Stimulated activated effector memory CD8-positive, alpha-beta T cell treated with anti-CD3 and anti-CD28 coated beads, Interleukin-12 subunit alpha, Interleukin-12 subunit beta, amount 100 ng/mL, for 72 hours (primary cell): ENCODE results near the gene OR52I1.

Experiments
- ATAC-seq: fragments of 150-1000 bp; cut with Tn5 transposase; 2 replicates; pipeline ENCODE4 v1.10.0; 2021
- DNase-seq, 2 donors: peaks; one replicate each; pipeline ENCODE4 v3.0.0; 2021 to 2022; ENCODE audit warnings: low spot score in 2 of 2
- H3K27ac Mint-ChIP-seq: one replicate; pipeline ENCODE4 v1.8.0; 2022; ENCODE audit warnings: mild to moderate bottlenecking, mixed read lengths
- H3K36me3 Mint-ChIP-seq: one replicate; pipeline ENCODE4 v1.8.0; 2022; ENCODE audit warnings: mild to moderate bottlenecking, mixed read lengths
- H3K4me1 Mint-ChIP-seq: one replicate; pipeline ENCODE4 v1.8.0; 2022; ENCODE audit warnings: mixed read lengths
- H3K4me3 Mint-ChIP-seq: one replicate; pipeline ENCODE4 v1.8.0; 2022; ENCODE audit warnings: mild to moderate bottlenecking, mixed read lengths
- H3K9me3 Mint-ChIP-seq: one replicate; pipeline ENCODE4 v1.8.0; 2022; ENCODE audit warnings: mixed read lengths

The OR52I1 gene, protein sequence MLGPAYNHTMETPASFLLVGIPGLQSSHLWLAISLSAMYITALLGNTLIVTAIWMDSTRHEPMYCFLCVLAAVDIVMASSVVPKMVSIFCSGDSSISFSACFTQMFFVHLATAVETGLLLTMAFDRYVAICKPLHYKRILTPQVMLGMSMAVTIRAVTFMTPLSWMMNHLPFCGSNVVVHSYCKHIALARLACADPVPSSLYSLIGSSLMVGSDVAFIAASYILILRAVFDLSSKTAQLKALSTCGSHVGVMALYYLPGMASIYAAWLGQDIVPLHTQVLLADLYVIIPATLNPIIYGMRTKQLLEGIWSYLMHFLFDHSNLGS

DNA sequence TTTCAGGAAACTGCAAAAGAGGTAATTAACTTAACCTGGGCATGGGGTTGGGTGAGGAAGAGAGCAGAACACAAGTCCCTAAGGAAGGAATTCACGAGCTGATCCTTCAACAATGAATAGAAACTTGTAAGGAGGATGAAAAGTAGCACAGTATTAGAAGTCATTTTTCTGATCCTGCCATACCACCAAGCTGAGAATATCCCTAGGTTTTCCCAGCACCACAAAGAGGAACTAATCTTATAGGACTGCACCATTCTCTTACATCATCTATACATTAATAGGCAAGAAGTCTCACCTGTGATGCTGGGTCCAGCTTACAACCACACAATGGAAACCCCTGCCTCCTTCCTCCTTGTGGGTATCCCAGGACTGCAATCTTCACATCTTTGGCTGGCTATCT is at the start of gene OR52I1:
TSS of gene OR52I1 (plus strand) at position 301 of the 400 bp plus-strand sequence. CDS start at position 301, 0 bp downstream.
- Mint-ChIP-seq H3K36me3 (peaks cover 5% of the 10 kb centered on the region), H3K4me1 (no peaks in the 10 kb centered on the region), H3K9me3 (no peaks in the 10 kb centered on the region), H3K4me3 (no peak within 1 kb of the TSS), H3K27ac (no peak within 1 kb of the TSS)
- ATAC-seq, result no peak
- DNase-seq, result no peak

DNA sequence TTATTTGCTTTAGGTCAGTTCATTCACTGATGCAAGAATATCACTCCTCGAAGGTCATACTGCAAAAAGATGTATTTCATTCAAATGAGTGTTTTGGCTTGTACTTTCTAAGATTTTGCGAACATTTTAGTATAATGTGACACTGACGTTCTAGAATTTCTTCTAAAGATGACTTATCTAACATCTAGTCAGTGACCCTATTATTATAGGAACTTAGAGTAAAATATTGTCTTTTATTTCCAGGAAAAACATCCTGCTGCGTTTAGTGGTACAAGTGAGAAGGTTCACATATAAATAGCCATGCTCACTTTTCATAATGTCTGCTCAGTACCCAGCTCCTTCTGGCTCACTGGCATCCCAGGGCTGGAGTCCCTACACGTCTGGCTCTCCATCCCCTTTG is 48.9 kb upstream of the OR52I1 start, which contains the start of gene OR52M1:
TSS of gene OR52M1 (plus strand) at position 301 of the 400 bp plus-strand sequence. CDS start at position 301, 0 bp downstream.
- Mint-ChIP-seq H3K36me3 (no peaks in the 10 kb centered on the region), H3K27ac (no peak within 1 kb of the TSS), H3K4me3 (no peak within 1 kb of the TSS), H3K4me1 (no peaks in the 10 kb centered on the region), H3K9me3 (no peaks in the 10 kb centered on the region)
- no peak for ATAC-seq
- no peak for DNase-seq

DNA sequence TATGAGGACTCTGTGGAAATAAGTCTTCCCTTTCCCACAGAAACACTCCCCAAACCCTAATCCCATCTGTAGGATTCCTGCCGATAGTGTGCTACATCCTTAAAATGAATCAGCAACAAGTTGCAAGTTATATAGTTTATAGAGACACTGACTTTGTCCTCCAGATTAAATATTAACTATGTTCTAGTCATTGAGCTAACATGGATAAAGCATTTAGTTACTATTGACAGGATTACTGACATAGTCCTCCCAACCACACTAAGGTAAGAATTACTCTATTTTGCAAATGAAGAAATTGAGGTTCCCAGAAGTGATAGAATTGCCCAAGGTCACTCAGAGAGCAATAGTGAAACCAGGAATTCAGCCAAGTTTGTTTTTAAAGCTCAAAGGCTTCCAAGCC is 47.0 kb upstream of the OR52I1 start:
- Mint-ChIP-seq H3K9me3 (no peaks in the 10 kb centered on the region), H3K36me3 (no peaks in the 10 kb centered on the region), H3K4me3 (no peak overlapping the region), H3K27ac (no peak overlapping the region), H3K4me1 (no peaks in the 10 kb centered on the region)
- DNase-seq, result no peak
- ATAC-seq, result no peak

DNA sequence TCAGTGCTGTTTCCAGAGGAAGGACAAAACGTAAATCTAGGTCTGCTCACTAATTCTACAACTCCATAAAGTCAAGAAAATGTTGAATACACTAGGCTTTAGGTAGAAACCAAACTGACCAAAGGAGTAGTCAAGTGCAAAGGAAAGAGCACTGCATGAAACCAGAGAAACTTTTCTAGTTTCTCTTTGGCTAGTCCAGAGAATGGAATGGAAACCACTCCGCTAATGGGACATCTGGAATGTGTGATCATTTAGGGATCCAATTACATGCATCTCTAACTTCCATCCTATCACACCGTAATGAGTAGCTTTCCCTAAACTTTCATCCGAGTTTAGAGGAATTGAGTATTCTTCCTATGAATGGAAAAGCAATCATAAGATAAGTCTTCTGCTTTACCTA is 46.4 kb upstream of the OR52I1 start:
- no peak for DNase-seq
- no peak for ATAC-seq
- no peak overlapping the region for H3K27ac Mint-ChIP-seq
- no peaks in the 10 kb centered on the region for H3K4me1 Mint-ChIP-seq
- no peaks in the 10 kb centered on the region for H3K36me3 Mint-ChIP-seq
- no peaks in the 10 kb centered on the region for H3K9me3 Mint-ChIP-seq
- H3K4me3 Mint-ChIP-seq, result no peak overlapping the region

DNA sequence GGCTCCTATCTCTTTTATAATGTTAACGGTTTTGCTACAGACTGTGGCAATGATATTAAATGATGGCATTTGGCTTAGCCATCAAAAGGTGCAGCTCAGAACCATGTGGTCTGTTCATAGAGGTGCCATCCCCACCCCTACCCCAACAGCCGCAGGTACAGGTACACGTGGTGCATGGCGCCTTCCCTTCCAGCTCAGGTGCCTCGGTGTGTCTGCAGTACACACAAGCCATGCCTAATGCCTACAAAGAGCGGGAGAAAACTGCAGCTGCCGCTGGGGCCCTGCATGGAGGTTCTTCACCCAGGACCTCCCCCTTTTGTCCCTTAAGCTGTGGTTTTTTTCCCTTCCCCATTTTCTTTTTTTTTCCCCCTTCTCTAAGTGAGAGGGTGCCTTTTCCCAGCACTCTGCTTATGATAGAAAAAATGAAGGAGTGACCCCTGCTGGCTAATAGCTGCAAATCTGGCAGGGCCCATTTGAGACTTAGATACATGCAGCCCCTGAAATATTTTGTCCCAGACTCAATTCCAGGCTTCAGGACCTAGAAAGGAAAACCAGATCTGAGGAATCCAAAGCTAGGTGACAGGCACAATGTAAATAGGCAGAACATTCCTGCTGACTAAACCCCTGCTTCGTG is 42.4 kb upstream of the OR52I1 start:
- no peaks in the 10 kb centered on the region for H3K9me3 Mint-ChIP-seq
- DNase-seq (no peak), ATAC-seq (no peak)
- no peak overlapping the region for H3K27ac Mint-ChIP-seq
- H3K36me3 Mint-ChIP-seq, result no peaks in the 10 kb centered on the region
- H3K4me3 Mint-ChIP-seq, result no peak overlapping the region
- H3K4me1 Mint-ChIP-seq, result no peaks in the 10 kb centered on the region

DNA sequence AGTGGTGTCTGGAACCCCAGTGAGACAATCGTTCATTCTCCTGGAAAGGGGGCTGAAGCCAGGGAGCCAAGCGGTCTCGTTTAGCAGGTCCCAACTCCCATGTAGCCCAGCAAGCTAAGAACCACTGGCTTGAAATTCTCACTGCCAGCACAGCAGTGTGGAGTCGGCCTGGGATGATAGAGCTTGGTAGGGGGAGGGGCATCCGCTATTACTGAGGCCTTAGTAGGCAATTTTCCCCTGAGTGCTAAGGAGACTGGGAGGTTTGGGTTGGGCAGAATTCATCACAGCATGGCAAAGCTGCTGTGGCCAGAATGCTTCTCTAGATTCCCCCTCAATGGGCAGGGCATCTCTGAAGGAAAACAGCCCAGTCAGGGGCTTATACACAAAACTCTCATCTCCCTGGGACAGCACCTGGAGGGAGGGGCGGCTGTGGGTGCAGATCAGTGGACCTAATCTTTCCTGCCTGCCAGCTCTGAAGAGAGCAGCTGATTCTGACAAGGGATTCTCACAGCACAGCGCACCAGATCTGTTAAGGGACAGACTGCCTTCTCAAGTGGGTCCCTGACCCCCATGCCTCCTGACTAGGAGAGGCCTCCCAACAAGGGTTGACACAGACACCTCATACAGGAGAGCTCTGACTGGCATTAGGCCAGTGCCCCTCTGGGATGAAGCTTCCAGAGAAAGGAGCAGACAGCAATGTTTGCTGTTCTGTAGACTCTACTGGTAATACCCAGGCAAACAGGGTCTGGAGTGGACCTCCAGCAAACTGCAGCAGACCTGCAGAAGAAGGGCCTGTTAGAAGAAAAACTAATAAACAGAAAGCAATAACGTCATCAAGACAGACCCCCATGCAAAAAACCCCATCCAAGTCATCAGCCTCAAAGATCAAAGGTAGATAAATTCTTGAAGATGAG is 34.1 kb upstream of the OR52I1 start:
- H3K9me3 Mint-ChIP-seq, result peaks cover 3% of the 10 kb centered on the region
- no peak for DNase-seq
- H3K36me3 Mint-ChIP-seq, result no peaks in the 10 kb centered on the region
- no peak for ATAC-seq
- no peaks in the 10 kb centered on the region for H3K4me1 Mint-ChIP-seq
- no peak overlapping the region for H3K27ac Mint-ChIP-seq
- H3K4me3 Mint-ChIP-seq, result no peak overlapping the region

DNA sequence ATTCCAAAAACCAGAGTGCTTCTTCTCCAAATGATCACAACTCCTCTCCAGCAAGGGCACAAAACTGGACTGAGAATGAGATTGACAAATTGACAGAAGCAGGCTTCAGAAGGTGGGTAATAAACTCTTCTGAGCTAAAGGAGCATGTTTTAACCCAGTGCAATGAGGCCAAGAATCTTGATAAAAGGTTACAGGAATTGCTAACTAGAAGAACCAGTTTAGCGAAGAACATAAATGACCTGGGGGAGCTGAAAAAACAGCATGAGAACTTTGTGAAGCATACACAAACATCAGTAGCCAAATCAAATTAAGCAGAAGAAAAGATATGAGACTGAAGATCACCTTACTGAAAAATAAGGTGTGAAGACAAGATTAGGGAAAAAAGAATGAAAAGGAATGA is 33.4 kb upstream of the OR52I1 start:
- Mint-ChIP-seq H3K36me3 (no peaks in the 10 kb centered on the region), H3K4me1 (no peaks in the 10 kb centered on the region), H3K9me3 (peaks cover 3% of the 10 kb centered on the region), H3K27ac (no peak overlapping the region), H3K4me3 (no peak overlapping the region)
- ATAC-seq (no peak), DNase-seq (no peak)

DNA sequence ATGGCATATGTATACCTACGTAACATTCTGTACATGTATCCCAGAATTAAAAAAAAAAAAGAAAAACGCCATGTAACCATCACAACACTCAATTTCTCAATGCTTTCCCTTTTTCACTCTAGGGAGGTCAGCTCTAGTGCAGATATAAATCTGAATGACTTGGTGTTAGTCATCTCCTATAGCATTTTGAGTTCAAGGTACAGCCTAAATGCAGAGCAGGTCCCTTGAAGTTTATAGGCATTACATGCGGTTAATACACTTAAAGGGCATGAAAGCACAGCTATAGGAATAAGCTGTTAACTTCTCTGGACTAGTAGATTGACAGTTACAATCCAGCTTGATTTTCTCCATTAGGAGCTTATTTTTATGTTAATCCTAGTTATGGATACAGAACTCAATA is 28.5 kb upstream of the OR52I1 start:
- Mint-ChIP-seq H3K9me3 (peaks cover 3% of the 10 kb centered on the region), H3K27ac (no peak overlapping the region), H3K4me1 (no peaks in the 10 kb centered on the region), H3K36me3 (no peaks in the 10 kb centered on the region), H3K4me3 (no peak overlapping the region)
- DNase-seq, result no peak
- ATAC-seq, result no peak

DNA sequence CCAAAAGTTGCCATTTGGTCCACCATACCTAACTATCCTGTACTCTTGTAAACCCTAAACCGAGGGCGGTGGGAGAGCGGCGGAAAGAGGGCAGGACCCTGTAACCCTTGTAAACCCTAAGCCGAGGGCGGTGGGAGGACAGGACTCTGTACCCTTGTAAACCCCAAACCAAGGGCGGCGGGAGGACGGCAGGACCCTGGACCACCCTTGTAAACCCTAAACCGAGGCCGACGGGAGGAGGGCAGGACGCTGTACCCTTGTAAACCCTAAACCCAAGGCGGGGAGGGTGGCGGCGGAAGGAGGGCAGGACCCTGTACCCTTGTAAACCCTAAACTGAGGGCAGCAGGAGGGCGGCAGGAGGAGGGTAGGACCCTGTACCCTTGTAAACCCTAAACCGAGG is 24.8 kb upstream of the OR52I1 start:
- Mint-ChIP-seq H3K4me3 (no peak overlapping the region), H3K9me3 (no peaks in the 10 kb centered on the region), H3K36me3 (no peaks in the 10 kb centered on the region), H3K27ac (no peak overlapping the region), H3K4me1 (no peaks in the 10 kb centered on the region)
- DNase-seq (no peak), ATAC-seq (no peak)

DNA sequence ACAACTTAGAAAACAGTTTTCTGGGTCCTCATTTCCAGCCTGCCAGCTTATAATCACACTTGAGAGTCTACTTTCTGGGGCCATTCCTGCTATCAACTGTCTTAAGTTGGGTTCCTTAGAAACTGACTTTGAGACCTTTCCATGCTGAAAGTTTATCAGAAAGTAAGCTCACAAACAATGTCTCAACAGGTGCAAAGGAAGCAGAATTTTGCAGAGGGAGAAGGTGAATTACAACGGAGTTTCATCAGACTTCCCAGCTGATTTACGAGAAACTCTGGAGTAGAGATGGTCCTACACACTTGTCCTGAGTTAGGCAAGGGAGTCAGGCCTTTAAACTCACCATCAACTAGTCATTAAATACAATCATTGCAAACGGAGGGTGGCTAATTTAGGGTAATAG is 17.0 kb upstream of the OR52I1 start:
- DNase-seq (no peak), ATAC-seq (no peak)
- no peak overlapping the region for H3K4me3 Mint-ChIP-seq
- no peak overlapping the region for H3K27ac Mint-ChIP-seq
- no peaks in the 10 kb centered on the region for H3K36me3 Mint-ChIP-seq
- H3K4me1 Mint-ChIP-seq, result peaks cover 5% of the 10 kb centered on the region
- H3K9me3 Mint-ChIP-seq, result no peaks in the 10 kb centered on the region

DNA sequence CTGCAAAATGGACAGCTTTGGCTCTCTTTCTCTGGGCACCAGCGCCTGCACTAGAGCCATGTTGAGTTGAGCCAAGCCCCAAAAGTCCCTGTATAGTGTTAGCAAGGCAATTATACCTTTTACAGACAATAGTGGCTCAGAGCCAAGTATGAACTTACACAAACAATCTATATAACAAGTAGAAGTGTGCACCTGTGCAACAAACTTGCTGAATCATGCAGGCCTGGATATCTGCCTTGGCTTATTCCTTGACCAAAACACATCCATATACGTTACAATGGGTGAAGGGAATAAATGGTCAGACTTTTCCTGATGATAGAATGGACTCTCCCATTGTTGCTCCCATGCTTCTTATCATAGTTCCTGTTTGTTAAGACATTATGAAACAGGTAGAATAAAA is 16.1 kb upstream of the OR52I1 start:
- Mint-ChIP-seq H3K4me1 (peaks cover 5% of the 10 kb centered on the region), H3K4me3 (no peak overlapping the region), H3K36me3 (no peaks in the 10 kb centered on the region), H3K9me3 (no peaks in the 10 kb centered on the region), H3K27ac (no peak overlapping the region)
- ATAC-seq (no peak), DNase-seq (no peak)

DNA sequence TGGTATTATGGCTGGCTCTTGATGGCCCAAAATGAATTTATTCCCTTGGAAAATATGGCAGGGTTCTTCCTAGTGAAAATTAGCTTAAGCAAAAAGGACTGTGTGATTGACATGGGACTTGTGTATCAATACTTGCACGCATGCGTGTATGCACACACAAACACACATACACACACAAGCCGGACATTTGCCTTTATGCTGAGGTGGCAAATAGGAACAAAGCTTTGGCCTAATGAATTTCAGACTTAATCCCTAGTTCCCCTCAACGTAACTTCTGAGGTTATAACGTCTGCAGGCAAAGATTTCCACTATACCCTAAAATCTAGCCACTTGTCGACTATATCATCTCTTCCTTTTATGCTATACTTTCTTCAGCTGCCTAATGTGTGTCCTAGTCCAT is 15.2 kb upstream of the OR52I1 start:
- Mint-ChIP-seq H3K36me3 (no peaks in the 10 kb centered on the region), H3K9me3 (no peaks in the 10 kb centered on the region), H3K4me1 (peaks cover 5% of the 10 kb centered on the region), H3K4me3 (no peak overlapping the region), H3K27ac (no peak overlapping the region)
- DNase-seq (no peak), ATAC-seq (no peak)

DNA sequence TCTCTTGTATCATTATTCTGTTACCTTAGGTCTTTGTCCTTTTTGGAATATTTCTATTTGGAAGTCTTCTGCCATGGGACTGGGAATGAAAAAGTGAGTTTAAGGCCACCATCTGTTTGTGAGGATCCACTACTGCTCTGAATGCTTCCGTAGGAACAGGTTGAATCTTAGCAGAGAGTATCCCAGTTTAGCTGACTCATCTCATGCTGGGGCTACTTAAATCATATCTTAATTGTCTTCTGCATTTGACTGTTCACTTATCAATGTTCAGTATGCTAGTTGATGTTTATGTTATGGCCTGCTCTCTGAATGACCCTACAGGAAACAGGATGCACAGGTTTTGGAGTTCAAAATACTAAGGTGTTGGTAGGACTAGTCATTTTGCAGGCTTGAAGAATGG is 13.7 kb upstream of the OR52I1 start:
- no peak overlapping the region for H3K4me3 Mint-ChIP-seq
- H3K9me3 Mint-ChIP-seq, result no peaks in the 10 kb centered on the region
- DNase-seq (no peak), ATAC-seq (no peak)
- no peak overlapping the region for H3K27ac Mint-ChIP-seq
- H3K4me1 Mint-ChIP-seq, result peaks cover 5% of the 10 kb centered on the region
- no peaks in the 10 kb centered on the region for H3K36me3 Mint-ChIP-seq

DNA sequence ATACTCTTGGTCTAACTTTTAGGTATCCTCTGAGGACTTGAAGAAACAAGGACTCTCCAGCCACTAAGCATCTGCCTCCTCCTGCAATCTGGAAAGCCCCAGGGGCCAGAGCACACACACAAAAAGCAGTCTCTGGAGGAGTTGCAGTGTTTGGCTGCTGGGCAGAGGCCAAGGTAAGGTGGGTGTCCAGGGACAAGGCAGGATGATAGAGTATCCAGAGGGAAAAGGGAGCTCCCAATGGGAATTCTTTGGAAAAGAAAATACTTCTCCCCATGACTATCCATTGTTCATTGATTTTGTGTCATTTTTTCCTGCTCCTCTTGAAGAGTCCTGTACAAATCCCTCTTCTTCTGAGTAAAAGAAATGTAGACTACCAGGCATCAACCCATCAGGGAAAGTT is 12.4 kb upstream of the OR52I1 start, which contains the start of gene OR52I2:
TSS of gene OR52I2 (plus strand) at position 301 of the 400 bp plus-strand sequence.
- Mint-ChIP-seq H3K4me3 (no peak within 1 kb of the TSS), H3K27ac (no peak within 1 kb of the TSS), H3K36me3 (no peaks in the 10 kb centered on the region), H3K4me1 (no peaks in the 10 kb centered on the region), H3K9me3 (no peaks in the 10 kb centered on the region)
- ATAC-seq (no peak), DNase-seq (no peak)

DNA sequence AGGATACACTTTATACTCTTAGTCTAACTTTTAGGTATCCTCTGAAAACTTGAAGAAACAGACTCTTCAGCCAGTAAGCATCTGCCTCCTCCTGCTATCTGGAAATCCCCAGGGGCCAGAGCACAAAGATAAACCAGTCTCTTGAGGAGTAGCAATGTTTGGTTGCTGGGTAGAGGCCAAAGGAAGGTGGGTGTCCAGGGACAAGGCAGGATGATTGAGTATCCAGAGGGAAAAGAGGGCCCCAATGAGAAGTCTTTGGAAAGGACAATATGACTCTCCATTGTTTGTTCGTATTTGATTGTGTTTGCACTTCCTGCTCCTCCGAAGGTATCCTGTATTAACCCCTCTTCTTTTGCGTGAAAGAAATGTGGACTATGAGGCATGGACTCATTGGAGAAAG is 4.8 kb upstream of the OR52I1 start:
- Mint-ChIP-seq H3K36me3 (no peaks in the 10 kb centered on the region), H3K4me3 (no peak overlapping the region), H3K27ac (no peak overlapping the region), H3K4me1 (no peaks in the 10 kb centered on the region), H3K9me3 (no peaks in the 10 kb centered on the region)
- no peak for DNase-seq
- ATAC-seq, result no peak
